ENCODE data around the gene LRRC75A.

Gene LRRC75A

DNA sequence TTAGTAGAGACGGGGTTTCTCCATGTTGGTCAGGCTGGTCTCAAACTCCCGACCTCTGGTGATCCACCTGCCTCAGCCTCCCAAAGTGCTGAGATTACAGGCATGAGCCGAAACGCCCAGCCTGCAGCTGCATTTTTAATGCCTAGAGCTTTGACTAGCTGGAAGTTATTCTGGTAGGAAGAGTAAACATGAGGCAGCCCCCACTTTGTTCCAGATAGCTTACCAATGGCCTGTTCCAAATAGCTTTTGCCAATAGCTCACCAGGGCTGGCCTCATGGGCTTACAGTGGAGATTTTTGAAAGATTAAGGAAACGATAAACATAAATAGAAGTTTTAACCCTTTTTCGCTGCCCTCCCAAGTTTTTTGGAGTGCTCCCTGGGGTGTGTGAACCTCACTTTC lies 66.8 kb downstream of the LRRC75A start:
- Histone ChIP-seq H3K4me1 (ENCODE audit: insufficient read depth, low read length) (no peaks in the 10 kb centered on the region), H3K4me3 (ENCODE audit: low read length) (no peak overlapping the region), H3K36me3 (ENCODE audit: insufficient read depth, low read length) (no peaks in the 10 kb centered on the region), H2AFZ (ENCODE audit: low read depth, low read length) (no peak overlapping the region), H3K9me3 (ENCODE audit: low read length) (no peaks in the 10 kb centered on the region), H3K27me3 (ENCODE audit: insufficient read depth, low read length) (peaks cover 5% of the 10 kb centered on the region)

DNA sequence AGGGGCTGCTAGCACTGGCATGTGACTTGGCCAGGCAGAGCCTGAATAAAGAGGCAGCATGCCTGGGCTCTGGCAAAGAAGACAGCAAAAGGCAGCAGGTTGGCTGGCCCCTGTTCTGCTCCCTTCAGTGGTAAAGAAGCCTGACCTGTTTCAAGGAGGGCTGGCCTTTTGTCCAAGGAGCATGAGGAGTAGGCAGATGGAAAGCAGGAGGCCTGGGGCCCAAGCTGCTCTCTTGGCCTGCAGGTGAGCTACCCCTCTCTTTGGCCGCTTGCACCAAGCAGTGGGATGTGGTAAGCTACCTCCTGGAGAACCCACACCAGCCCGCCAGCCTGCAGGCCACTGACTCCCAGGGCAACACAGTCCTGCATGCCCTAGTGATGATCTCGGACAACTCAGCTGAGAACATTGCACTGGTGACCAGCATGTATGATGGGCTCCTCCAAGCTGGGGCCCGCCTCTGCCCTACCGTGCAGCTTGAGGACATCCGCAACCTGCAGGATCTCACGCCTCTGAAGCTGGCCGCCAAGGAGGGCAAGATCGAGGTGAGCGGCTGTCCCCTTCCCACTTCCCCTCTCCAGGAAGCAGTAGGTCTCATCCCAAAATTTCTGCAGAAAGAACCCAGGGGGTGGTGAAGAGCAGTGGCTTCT lies 68.6 kb downstream of the LRRC75A start:
- Histone ChIP-seq H2AFZ (ENCODE audit: low read depth, low read length) (no peak overlapping the region), H3K36me3 (ENCODE audit: insufficient read depth, low read length) (no peaks in the 10 kb centered on the region), H3K27me3 (ENCODE audit: insufficient read depth, low read length) (peaks cover 5% of the 10 kb centered on the region), H3K9me3 (ENCODE audit: low read length) (no peaks in the 10 kb centered on the region), H3K4me3 (ENCODE audit: low read length) (no peak overlapping the region), H3K4me1 (ENCODE audit: insufficient read depth, low read length) (no peaks in the 10 kb centered on the region)

GRCh38 chr17:16422416-16422815 lies 69.6 kb downstream of the LRRC75A start:
- Histone ChIP-seq H3K4me1 (ENCODE audit: insufficient read depth, low read length) (no peaks in the 10 kb centered on the region), H2AFZ (ENCODE audit: low read depth, low read length) (no peak overlapping the region), H3K4me3 (ENCODE audit: low read length) (no peak overlapping the region), H3K27me3 (ENCODE audit: insufficient read depth, low read length) (peaks cover 5% of the 10 kb centered on the region), H3K36me3 (ENCODE audit: insufficient read depth, low read length) (no peaks in the 10 kb centered on the region), H3K9me3 (ENCODE audit: low read length) (no peaks in the 10 kb centered on the region)

DNA sequence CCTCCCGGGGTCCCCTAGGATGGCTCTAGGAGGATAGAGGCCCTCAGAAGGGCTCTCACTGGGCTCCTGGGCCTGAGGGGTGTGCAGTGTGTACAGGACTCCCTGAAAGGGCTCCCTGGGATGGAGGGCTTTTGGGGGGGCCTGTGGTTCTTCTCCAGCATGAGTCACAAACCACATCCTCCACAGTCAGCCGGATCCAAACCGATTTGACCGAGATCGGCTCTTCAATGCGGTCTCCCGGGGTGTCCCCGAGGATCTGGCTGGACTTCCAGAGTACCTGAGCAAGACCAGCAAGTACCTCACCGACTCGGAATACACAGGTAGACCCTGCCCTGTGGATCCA lies 72.1 kb downstream of the LRRC75A start:
- H3K27me3 ChIP-seq (ENCODE audit: insufficient read depth, low read length), result no peaks in the 10 kb centered on the region
- H3K4me1 ChIP-seq (ENCODE audit: insufficient read depth, low read length), result no peaks in the 10 kb centered on the region
- no peak overlapping the region for H3K4me3 ChIP-seq (ENCODE audit: low read length)
- H3K36me3 ChIP-seq (ENCODE audit: insufficient read depth, low read length), result no peaks in the 10 kb centered on the region
- H3K9me3 ChIP-seq (ENCODE audit: low read length), result no peaks in the 10 kb centered on the region
- no peak overlapping the region for H2AFZ ChIP-seq (ENCODE audit: low read depth, low read length)

DNA sequence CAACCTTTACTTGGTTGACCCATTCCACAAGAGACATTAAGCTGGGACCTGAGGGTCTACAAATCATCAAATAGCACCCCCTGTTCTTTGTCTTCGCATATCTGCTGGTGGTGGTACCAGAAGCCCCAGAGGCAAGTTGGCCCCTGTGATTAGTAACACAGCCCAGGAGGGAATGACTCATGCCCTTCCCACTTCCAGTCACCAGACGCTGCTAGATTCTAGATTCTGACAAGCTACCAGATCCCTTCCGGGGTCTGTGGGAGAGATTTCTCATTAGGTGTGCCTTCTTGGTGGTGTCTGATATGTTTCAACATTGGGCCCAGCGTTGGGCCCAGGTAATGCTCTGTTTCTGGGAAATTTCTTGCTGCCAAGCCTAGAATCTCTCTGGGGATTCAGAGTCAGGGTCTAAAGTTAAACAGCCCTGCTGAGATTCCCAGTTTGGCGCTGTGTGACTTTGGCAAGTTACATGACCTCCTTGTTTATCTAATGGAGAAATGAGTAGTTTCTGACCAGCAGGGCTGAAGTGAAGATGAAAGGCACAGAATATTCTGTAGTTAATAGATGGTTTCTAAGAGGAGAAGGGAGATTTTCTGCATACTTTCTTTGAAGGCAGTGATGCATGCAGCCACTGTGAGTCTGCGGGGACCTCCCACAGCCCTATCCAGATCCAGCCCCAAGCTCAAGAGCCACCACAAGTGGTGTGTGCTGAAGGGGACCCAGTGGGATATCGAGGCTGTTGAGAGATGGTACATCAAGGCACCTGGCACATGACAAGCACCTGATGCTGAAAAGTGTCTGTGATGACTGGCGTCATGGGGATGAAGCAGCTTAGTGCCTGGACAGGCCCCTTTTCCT lies 72.7 kb downstream of the LRRC75A start:
- Histone ChIP-seq H2AFZ (ENCODE audit: low read depth, low read length) (no peak overlapping the region), H3K4me1 (ENCODE audit: insufficient read depth, low read length) (no peaks in the 10 kb centered on the region), H3K9me3 (ENCODE audit: low read length) (no peaks in the 10 kb centered on the region), H3K27me3 (ENCODE audit: insufficient read depth, low read length) (no peaks in the 10 kb centered on the region), H3K36me3 (ENCODE audit: insufficient read depth, low read length) (no peaks in the 10 kb centered on the region), H3K4me3 (ENCODE audit: low read length) (no peak overlapping the region)

- Histone ChIP-seq H3K27me3 (ENCODE audit: insufficient read depth, low read length) (no peaks in the 10 kb centered on the region), H2AFZ (ENCODE audit: low read depth, low read length) (no peak overlapping the region), H3K9me3 (ENCODE audit: low read length) (no peaks in the 10 kb centered on the region), H3K4me3 (ENCODE audit: low read length) (no peak overlapping the region), H3K36me3 (ENCODE audit: insufficient read depth, low read length) (no peaks in the 10 kb centered on the region), H3K4me1 (ENCODE audit: insufficient read depth, low read length) (no peaks in the 10 kb centered on the region)
Observed at GRCh38 chr17:16418685-16419068, 73.3 kb downstream of the LRRC75A start.

DNA sequence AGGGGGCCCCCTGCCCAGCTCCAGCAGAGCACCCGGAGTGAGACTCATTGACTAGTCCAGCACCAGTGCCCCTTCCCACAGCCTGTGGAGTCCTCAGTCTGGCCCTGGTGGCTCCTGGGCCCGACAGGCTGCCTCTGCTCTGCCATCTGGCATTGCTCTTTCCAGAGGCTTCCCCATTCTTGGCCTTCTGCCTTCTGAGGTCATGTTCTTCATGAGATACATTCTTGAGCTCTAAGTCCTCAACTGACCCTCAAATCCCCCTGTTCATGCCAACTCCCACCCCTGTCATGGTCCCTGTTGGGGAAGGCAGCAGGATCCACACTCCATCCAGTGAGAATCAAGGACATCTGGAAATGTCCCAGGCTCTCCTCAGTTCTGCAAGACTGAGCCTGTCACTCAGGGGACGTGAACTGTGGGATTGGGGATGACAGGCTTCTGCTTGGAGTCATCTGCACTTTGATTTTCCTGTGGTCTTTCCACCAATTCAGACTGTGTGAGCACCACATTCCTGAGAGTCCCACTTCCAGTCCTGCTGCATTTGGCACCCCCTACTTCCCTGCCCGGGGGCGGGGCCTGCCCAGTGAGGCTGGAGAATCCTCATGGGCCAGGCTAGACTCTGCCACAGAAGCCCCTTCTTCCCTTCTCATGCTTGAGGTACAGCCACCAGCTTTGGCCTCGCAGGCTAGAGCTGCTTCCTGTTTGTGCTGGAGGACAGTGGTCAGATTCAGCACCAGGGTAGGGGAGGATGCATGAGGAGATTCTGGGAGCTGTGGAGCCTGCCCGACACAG lies 73.9 kb downstream of the LRRC75A start:
- no peak overlapping the region for H3K4me3 ChIP-seq (ENCODE audit: low read length)
- no peaks in the 10 kb centered on the region for H3K4me1 ChIP-seq (ENCODE audit: insufficient read depth, low read length)
- H3K9me3 ChIP-seq (ENCODE audit: low read length), result no peaks in the 10 kb centered on the region
- no peaks in the 10 kb centered on the region for H3K36me3 ChIP-seq (ENCODE audit: insufficient read depth, low read length)
- H2AFZ ChIP-seq (ENCODE audit: low read depth, low read length), result no peak overlapping the region
- H3K27me3 ChIP-seq (ENCODE audit: insufficient read depth, low read length), result no peaks in the 10 kb centered on the region

DNA sequence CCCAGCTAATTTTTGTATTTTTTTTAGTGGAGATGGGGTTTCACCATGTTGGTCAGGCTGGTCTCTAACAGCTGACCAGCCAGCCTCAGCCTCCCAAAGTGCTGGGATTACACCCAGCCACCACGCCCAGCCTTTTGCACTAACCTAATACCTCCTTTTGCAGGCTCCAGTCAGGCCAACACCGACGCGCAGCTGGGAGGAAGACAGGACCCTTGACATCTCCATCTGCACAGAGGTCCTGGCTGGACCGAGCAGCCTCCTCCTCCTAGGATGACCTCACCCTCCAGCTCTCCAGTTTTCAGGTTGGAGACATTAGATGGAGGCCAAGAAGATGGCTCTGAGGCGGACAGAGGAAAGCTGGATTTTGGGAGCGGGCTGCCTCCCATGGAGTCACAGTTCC lies 74.6 kb downstream of the LRRC75A start:
- Histone ChIP-seq H3K4me1 (ENCODE audit: insufficient read depth, low read length) (no peaks in the 10 kb centered on the region), H3K27me3 (ENCODE audit: insufficient read depth, low read length) (no peaks in the 10 kb centered on the region), H2AFZ (ENCODE audit: low read depth, low read length) (no peak overlapping the region), H3K36me3 (ENCODE audit: insufficient read depth, low read length) (no peaks in the 10 kb centered on the region), H3K9me3 (ENCODE audit: low read length) (no peaks in the 10 kb centered on the region), H3K4me3 (ENCODE audit: low read length) (no peak overlapping the region)

DNA sequence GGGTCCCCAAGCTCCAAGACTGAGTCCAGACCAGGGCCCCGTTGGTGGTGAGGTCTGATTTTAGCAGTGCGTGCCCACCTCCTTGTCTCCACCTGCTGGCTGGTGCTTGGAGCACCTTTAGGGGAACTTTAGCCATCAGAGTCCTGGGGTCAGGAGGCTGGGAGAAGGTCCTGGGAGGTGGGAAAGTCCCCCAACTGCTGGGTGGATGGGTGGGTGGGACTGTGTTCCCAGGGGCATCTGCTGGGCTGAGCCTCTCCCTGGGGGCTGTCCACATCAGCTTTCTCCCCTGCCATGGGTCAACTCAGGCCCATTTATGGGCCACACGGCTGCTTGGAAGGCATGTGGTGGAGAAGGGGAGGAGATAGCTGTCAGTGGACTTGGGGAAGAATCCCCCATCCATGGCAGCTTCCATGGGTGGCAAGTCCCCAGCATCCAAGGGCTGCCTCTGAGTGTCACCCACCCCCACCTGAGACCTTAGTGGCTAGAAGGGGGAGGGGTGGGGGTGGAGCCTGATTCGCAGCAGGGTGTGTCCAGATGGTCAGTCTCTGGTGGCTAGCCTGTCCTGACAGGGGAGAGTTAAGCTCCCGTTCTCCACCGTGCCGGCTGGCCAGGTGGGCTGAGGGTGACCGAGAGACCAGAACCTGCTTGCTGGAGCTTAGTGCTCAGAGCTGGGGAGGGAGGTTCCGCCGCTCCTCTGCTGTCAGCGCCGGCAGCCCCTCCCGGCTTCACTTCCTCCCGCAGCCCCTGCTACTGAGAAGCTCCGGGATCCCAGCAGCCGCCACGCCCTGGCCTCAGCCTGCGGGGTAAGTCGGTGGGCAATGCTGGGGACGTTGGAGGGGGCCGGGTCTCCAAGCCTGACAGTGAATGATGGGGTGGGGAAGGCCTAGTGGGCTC lies 76.7 kb downstream of the LRRC75A start, which contains the start of gene TRPV2:
Gene TRPV2 (plus strand): TSS at position 541 of the 894 bp plus-strand sequence. CDS start 2,098 bp downstream, outside the sequence.
- Histone ChIP-seq H3K4me1 (ENCODE audit: insufficient read depth, low read length) (no peaks in the 10 kb centered on the region), H3K9me3 (ENCODE audit: low read length) (no peaks in the 10 kb centered on the region), H3K4me3 (ENCODE audit: low read length) (no peak within 1 kb of the TSS), H3K27me3 (ENCODE audit: insufficient read depth, low read length) (no peaks in the 10 kb centered on the region), H3K36me3 (ENCODE audit: insufficient read depth, low read length) (no peaks in the 10 kb centered on the region), H2AFZ (ENCODE audit: low read depth, low read length) (no peak within 1 kb of the TSS)

GRCh38 chr17:16407911-16408588 lies 83.9 kb downstream of the LRRC75A start:
- peaks cover 2% of the 10 kb centered on the region for H3K4me1 ChIP-seq (ENCODE audit: insufficient read depth, low read length)
- H2AFZ ChIP-seq (ENCODE audit: low read depth, low read length), result no peak overlapping the region
- no peak overlapping the region for H3K4me3 ChIP-seq (ENCODE audit: low read length)
- peaks cover 2% of the 10 kb centered on the region for H3K27me3 ChIP-seq (ENCODE audit: insufficient read depth, low read length)
- no peaks in the 10 kb centered on the region for H3K36me3 ChIP-seq (ENCODE audit: insufficient read depth, low read length)
- no peaks in the 10 kb centered on the region for H3K9me3 ChIP-seq (ENCODE audit: low read length)

- H3K27me3 ChIP-seq (ENCODE audit: insufficient read depth, low read length), result peaks cover 2% of the 10 kb centered on the region
Observed at GRCh38 chr17:16406742-16407674, 85.0 kb downstream of the LRRC75A start.

More at GRCh38 chr17:16406742-16407674, 85.0 kb downstream of the LRRC75A start:
- H3K36me3 ChIP-seq (ENCODE audit: insufficient read depth, low read length), result no peaks in the 10 kb centered on the region
- peaks cover 2% of the 10 kb centered on the region for H3K4me1 ChIP-seq (ENCODE audit: insufficient read depth, low read length)
- H2AFZ ChIP-seq (ENCODE audit: low read depth, low read length), result peak overlapping the region; percentile 89
- no peaks in the 10 kb centered on the region for H3K9me3 ChIP-seq (ENCODE audit: low read length)
- peak overlapping the region; percentile 40 for H3K4me3 ChIP-seq (ENCODE audit: low read length)

Data from neuron (in vitro differentiated cells).